ENCODE data around the gene CSMD2.

GRCh38 chr1:33990281-33990680, 174.7 kb downstream of the CSMD2 start:
- TF ChIP-seq CTCF (IDR thresholded peaks at IDR 0.05), result no peak
- no peak for TF ChIP-seq POLR2A (IDR thresholded peaks at IDR 0.05)
- TF ChIP-seq POLR2AphosphoS5 (IDR thresholded peaks at IDR 0.05), result no peak

Data from sigmoid colon (tissue), 4 donors.